Limb (tissue), 2 donors: ENCODE measurements around the gene SYTL2.
"Not testable (repeated sequence)": the region's sequence is repeated elsewhere in the genome, so short reads cannot be mapped to it uniquely, and the experiment has no call there.

ENCODE experiments used
- DNase-seq, 2 donors: peaks; one replicate each; pipeline ENCODE4 v3.0.0-alpha.2; 2016; ENCODE audit errors: extremely low spot score in 2 of 2

SYTL2 gene

DNA sequence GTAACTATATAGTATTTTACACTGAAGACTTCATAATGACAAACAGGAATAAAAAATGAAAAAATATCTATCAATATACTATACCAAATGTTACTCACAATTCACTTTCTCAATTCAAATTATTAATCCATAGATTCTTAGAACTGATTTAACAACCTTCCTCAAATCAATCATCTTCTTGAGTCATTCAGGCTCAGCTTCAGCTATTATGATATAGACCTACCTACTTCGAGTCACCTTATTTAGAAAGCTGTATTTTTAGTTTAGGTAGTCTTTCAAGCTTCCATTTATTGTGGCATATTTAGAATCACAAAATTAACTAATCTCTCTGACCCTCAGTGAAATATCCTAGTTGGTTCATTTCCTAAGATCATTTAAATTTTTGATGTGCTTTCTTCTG lies 154.2 kb downstream of the SYTL2 start:
- DNase-seq: no peak

DNA sequence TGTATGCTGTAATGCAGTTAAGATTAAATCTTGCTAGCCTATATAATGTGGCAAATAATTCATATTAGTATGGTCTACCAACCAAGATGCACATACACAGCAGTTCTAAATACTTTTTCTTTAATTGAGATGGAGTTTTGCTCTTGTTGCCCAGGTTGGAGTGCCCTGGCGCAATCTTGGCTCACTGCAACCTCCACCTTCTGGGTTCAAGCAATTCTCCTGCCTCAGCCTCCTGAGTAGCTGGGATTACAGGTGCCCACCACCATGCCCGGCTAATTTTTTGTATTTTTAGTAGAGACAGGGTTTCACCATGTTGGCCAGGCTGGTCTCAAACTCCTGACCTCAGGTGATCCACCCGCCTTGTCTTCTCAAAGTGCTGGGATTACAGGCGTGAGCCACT lies 156.6 kb downstream of the SYTL2 start:
- not testable (repeated sequence) for DNase-seq

DNA sequence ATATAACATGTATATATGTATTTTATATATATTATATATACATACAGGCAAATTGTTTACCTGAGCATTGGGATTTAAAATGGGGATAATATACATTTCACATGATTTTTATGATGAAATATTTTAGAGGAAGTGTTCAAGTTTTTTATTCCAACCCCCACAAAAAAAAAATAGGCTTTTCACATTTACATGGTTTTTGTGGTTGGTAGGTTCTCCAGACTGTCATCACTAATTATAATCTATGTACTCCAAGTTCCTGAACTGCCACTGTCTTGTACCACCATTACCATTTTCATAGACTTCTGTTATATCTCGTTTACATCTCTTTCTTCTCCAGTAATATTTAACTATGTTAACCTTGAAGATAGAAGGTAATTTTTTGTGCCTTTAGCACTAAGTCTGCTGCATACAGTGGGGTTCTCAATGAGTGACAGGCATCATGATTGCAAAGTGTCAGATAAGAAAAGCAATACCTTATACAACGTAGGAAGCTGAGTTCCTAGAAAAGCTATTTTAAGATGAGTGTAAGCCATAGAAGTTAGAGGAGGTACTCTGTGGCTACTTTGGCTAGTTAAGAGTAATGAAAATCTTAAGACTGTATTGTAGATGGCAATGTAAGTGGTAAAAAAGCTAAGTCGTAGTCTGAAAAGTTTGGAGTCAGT lies 158.0 kb downstream of the SYTL2 start:
- DNase-seq: no peak

GRCh38 chr11:85651118-85651517 lies 159.8 kb downstream of the SYTL2 start:
- DNase-seq: no peak

DNA sequence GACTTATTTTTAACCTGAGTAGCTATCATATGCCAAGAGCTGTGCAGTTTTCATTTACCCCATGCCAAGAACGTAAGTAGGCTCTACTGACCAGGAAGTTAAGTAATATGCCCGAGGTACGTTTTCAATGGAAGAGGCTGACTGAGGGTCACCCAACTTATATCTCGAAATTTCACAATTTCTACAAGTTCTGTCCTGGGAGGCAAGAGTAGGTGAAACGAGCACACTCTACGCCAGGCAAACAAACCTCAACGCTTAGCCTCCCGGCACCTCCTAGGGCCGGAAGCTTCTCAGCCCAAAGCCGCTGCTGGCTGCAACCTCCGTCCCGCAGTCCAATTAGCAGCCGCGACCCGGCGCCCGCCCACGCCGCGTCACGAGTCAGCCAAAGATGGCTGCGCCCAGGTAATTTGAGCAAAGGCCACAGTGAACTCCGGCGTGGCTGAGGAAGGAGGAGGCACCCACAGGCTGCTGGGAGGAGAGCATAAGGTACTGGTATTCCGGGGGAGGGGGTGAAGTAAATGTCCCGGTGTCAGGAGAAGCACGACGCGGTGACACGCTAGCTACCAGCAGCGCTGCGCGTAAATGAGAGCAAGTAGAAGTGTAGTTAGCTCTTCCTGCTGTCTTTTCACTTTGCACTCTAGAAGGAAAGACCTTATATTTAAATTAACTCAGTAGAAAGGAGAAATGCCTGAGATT lies 163.2 kb downstream of the SYTL2 start, which contains the start of gene TMEM126A:
TMEM126A (plus strand) TSS at position 364 of the 696 bp plus-strand sequence. CDS start 2,289 bp downstream, outside the sequence.
- DNase-seq: peak; percentile 92

- no peak for DNase-seq
Measured at GRCh38 chr11:85647078-85647477, 163.9 kb downstream of the SYTL2 start.
